ENCODE data around the gene FCHSD2.
"Not testable (repeated sequence)": the region's sequence is repeated elsewhere in the genome, so short reads cannot be mapped to it uniquely, and the experiment has no call there.

FCHSD2 gene

DNA sequence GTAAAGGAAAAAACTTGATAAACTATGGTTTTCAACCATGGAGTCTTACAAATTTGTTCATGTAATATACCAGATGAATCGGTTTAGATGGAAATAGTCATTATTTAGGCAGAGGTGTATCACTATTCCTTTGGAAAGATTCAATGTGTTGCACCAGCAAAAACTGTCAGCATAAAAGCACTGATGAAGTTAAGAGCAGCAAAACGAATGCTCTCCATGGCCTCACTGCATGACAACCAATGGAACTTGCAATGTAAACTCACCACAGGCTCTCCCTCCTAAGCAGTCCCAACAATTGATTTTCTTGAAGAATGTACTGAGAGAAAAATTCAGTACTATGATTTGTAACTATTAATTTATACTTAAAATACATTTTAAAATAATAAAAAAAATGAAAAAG, 139.9 kb downstream of the FCHSD2 start:
- DNase-seq, result no peak

DNA sequence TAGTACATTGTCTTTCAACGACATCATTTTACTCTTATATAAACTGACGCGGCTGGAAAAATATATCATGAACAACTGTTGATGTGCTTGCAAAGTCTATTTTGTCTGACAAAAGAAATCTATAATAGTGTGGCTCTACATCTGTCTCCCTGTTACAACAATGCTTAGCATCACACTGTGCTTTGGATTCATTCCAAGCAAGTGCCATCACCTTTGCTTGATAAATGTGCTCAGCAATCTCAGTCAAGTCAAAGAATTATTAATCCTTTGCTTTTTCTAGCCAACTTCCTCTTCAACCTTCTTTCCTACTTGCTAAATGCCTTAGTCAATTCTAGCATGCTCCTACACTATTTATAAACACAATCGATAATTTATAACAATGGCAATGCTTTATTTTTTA, 140.5 kb downstream of the FCHSD2 start:
- DNase-seq, result no peak

DNA sequence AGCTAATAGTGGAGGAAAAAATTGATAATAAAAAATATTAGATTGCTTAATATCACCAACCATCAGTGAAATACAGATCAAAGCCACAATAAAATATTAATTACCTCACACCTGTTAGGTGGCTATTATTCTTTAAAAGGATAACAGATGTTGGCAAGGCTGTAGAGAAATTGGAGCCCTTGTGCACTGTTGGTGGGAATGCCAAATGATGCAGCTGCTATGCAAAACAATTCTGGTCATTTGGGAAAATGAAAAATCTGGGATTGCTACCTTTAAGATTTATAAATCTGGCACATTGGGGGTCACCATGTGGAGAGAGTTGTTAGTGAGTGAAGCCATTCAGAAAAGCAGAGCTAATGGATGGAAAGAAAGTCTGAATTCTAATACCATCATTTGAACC, 143.4 kb downstream of the FCHSD2 start:
- DNase-seq, result no peak

DNA sequence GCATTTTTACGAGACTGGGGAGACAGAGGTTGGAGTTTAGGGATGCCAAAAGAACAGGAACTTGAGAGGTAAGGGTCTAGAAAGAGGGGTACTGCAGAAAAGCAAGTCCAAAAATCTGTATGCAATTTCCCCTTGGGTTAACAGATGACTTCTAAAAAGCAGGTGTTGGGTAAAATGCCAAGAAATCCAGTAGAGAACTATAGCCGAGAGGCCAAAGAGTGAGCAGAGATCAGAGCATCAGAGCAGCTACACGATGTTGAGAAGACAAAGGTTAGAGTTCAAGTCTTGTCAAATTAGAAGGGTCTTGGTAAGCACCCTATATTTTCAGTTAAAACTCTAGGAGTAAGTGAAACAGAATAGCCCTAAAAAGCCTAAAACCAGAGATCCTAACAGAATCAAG, 145.2 kb downstream of the FCHSD2 start:
- DNase-seq, result no peak

DNA sequence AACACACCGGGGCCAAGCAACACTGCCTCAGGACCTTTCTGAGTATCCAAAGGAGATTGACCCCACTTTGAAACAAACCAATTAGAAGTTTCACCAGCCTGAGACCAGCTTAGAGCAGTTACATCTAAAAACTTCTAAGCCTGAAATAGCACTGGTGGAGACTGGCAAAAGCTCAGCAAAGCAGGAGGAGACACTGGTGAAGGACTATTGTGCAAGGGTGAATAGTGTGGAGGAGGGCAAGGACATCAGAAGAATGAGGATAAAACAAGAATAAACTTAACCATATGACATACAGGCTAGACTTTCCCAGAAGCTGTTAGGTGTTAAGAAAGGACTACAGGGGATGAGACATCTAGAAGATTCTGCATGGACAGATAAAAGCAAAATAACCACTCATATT, 152.4 kb downstream of the FCHSD2 start:
- DNase-seq, result no peak

GRCh38 chr11:72988821-72989220, 153.3 kb downstream of the FCHSD2 start:
- DNase-seq, result no peak

DNA sequence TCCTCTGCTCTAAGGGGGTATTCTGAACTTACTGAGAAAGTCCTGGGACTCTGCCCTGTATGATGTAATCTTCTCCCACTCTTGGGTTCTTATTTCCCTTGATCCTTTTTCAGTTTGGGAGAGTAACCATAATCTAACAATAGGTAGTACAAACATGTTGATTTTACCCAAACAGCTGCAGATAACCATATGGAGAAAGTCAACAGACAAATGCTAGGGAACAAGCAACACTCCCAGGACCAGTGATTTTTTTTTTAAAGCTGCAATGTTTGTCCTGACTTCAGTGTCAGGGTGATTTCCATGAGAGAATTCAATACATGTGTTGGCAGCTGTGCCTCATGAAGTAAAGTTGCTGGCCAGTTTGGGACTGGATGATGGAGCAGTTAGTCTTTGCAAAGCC, 156.5 kb downstream of the FCHSD2 start:
- no peak for DNase-seq

DNA sequence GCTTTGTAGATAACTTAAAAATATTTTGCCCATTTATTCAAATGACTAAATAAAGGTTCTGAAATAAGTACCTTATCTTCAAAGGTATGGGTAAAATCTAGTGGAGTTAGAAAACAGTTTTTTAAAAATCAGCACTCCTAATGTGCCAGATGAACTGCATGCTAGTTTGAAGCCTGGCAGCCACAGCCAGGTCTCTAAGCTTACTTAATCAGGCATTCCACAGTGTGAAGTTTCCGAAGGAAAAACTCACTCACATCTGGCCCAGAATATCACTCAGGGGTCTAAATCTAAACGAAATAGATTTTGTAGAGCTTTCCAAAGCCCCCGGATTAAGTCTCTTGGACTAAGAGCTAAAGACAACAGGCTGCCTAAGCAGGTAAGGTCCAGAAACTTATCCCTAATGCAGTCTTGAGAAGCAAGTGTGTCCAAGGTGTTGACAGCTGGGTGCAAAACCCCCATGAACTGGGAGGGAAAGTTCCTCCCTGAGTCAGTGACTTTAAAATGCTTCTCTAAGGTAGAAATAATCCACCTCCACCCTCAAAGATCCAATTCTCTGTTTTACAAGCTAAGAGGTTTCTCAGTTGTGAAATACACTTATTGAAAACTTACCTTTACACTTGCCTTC, 157.6 kb downstream of the FCHSD2 start:
- DNase-seq, result no peak

GRCh38 chr11:72983560-72983959, 158.6 kb downstream of the FCHSD2 start:
- no peak for DNase-seq

GRCh38 chr11:72981971-72982685, 160.0 kb downstream of the FCHSD2 start:
- DNase-seq, result no peak

GRCh38 chr11:72981080-72981479, 161.0 kb downstream of the FCHSD2 start:
- no peak for DNase-seq

- not testable (repeated sequence) for DNase-seq
Observed at GRCh38 chr11:72977782-72978181, 164.3 kb downstream of the FCHSD2 start.

DNA sequence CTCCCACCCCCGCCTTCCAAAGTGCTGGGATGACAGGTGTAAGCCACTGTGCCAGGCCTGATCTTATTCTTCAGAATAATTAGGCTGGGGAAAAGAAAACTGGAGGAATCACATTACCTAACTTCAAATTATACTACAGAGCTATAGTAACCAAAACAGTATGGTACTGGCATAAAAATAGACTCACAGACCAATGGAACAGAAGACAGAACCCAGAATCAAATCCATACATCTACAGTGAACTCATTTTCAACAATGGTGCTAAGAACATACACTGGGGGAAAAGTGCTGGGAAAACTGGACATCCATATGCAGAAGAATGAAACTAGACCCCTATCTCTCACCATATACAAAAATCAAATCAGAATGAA, 165.6 kb downstream of the FCHSD2 start:
- DNase-seq, result not testable (repeated sequence)

- DNase-seq, result no peak
Observed at GRCh38 chr11:72975778-72976521, 166.2 kb downstream of the FCHSD2 start.

GRCh38 chr11:72974487-72975205, 167.5 kb downstream of the FCHSD2 start:
- DNase-seq, result no peak

GRCh38 chr11:72972496-72973128, 169.5 kb downstream of the FCHSD2 start:
- DNase-seq, result no peak

- DNase-seq, result no peak
Observed at GRCh38 chr11:72971192-72971967, 170.7 kb downstream of the FCHSD2 start.

DNA sequence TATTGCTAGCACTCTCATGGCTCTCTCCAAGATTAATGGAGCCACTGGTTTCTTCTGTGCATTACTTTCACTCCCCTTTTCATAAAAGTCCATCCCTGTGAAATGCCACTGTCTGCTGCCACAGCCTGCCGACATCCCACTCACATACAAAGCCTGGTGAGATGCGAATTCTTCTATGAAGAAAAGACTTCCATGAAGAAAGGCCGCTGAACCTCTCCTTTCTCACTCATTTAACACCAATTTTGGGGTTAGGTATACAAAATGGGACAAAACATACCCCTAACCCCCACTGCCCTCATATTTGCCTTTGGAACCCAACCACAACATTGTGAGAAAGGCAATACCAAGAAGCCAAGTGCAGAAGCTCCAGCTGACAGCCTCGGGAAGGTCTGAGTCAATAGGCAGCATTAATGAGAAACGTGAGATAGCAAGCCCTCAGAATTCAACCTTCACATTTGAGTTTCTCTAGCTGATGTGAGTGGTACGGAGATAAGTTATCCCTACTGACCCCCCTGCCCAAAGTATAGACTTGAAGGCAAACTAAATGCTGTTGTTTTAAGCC, 171.5 kb downstream of the FCHSD2 start:
- no peak for DNase-seq

DNA sequence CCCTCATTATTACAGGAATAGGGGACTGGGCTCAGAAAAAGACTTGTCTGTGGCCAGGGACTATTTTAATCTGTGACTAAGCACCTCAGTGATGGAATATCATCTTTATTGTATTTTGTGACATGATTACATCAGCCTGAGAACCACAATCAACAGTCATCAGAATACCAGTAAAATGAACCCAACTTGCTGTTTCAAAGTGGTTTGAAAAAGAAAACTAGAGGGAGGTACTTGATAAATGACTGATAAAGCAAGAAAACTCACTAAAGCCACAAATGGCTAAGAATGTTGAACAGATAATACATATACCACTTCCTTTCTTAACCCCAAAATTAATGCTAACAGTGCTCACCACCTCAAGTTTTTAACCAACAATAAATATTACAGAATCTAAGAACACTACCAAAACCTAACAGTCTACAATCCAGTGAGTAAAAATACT, 172.2 kb downstream of the FCHSD2 start:
- no peak for DNase-seq

DNA sequence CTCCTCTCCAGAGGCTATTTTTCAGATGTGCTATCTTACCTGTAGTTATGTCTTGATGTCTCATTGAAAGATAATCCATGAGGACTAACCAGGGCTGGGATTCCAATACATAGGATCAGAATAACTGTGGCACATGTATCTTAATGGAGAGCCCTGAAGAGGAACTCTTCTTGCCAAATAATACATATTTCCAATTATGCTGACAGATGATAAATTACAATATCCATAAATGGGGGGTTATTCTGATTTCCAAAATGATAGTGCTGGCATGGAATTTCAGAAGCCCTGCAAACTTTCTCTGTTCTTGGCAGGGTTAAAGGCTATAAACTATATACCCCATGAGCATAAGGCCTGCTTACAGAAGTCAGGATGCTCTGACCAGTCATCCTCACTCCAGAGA, 173.7 kb downstream of the FCHSD2 start:
- DNase-seq, result no peak

DNA sequence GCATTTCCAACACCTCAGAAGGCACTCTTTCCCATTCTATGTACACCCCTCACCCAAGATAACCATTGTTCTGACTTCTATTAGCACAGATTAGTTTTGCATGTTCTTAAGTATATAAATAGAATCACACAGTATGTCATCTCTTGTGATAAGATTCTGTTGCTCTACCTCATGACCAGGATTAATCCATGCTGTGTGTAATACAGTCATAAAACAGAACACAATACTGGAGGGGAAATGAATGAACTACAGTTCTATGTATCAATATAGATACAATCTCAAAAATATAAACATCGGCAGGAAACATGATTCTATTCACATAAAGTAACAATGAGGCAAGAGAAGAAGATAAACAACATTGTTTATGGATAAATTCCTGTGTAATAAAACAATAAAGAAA, 176.4 kb downstream of the FCHSD2 start:
- no peak for DNase-seq

GRCh38 chr11:72962717-72963116, 179.4 kb downstream of the FCHSD2 start:
- DNase-seq, result no peak
